Activated CD8-positive, alpha-beta T cell treated with anti-CD3 and anti-CD28 coated beads for 36 hours (primary cell): ENCODE results near the gene TMEM248. TPM values are rescaled to one million over a fixed set of nuclear protein-coding genes. Genes with fewer than 3 reads are reported as not detected.
"Not testable (repeated sequence)": the region's sequence is repeated elsewhere in the genome, so short reads cannot be mapped to it uniquely, and the experiment has no call there.

Experiments used
- ATAC-seq: fragments of 200-7000 bp; cut with Tn5 transposase; one replicate; pipeline ENCODE4 v1.10.0; 2021; ENCODE audit warnings: mild to moderate bottlenecking, moderate library complexity
- CTCF ChIA-PET: fragments of 350-600 bp; sonication (Branson Sonifier 250); formaldehyde crosslinking; loops from one replicate; lab custom pipeline; 2021; ENCODE audit warnings: antibody characterized with exemption; lab: Charles Lee
- POLR2A ChIA-PET: fragments of 350-600 bp; sonication (Branson Sonifier 250); formaldehyde crosslinking; loops from one replicate; lab custom pipeline; 2021; ENCODE audit warnings: antibody characterized with exemption; lab: Charles Lee
- DNase-seq: peaks from one replicate; pipeline ENCODE4 v3.0.0-alpha.2; 2020
- H3K27ac Mint-ChIP-seq: one replicate; pipeline ENCODE4 v1.8.0; 2021; ENCODE audit warnings: mild to moderate bottlenecking, mixed read lengths
- H3K27me3 Mint-ChIP-seq: one replicate; pipeline ENCODE4 v1.8.0; 2021; ENCODE audit warnings: mixed read lengths
- H3K36me3 Mint-ChIP-seq: one replicate; pipeline ENCODE4 v1.8.0; 2021; ENCODE audit warnings: low read depth, mixed read lengths
- H3K4me1 Mint-ChIP-seq: one replicate; pipeline ENCODE4 v1.8.0; 2021; ENCODE audit warnings: low read depth, mixed read lengths
- H3K4me3 Mint-ChIP-seq: one replicate; pipeline ENCODE4 v1.8.0; 2021; ENCODE audit warnings: mild to moderate bottlenecking, moderate library complexity, mixed read lengths
- H3K9me3 Mint-ChIP-seq: one replicate; pipeline ENCODE4 v1.8.0; 2021; ENCODE audit warnings: mixed read lengths
- intact Hi-C: fragments of 100-400 bp; cut with micrococcal nuclease; formaldehyde crosslinking; loops from one replicate; pipeline ENCODE4 v1.10.0; 2022
- total RNA-seq, 2 experiments: library from RNA; stranded (reverse); gene quantifications; one replicate each; pipeline ENCODE4 v1.2.3, GENCODE V29; 2021
- TF ChIP-seq, protein P1 (sequence below): fragments of 200-600 bp; IDR thresholded peaks from one replicate; pipeline ENCODE4 v1.8.0; 2022; ENCODE audit warnings: antibody characterized with exemption, mild to moderate bottlenecking

Gene TMEM248
- total RNA-seq, 2 experiments from 2014 or later = 66.7 to 76.1 TPM

DNA sequence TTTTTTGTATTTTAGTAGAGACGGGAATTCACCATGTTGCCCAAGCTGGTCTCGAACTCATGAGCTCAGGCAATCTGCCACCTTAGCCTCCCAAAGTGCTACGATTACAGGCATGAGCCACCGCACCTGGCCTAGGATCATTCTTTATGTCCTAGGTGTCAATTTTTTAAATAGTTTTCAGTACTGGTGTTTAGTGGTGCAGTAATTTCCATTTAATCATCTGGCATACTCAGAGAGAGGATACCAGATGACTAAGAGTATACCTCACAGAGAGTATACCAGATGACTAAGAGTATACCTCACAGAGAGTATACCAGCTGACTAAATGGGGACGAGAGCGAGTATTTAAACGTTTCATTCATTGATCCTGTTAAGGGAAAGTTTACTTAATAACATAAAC lies 37.3 kb upstream of the TMEM248 start:
- no peak overlapping the region for H3K4me3 Mint-ChIP-seq
- H3K4me1 Mint-ChIP-seq = peaks cover 33% of the 10 kb centered on the region
- DNase-seq = peak; percentile 26
- TF ChIP-seq, protein P1, sequence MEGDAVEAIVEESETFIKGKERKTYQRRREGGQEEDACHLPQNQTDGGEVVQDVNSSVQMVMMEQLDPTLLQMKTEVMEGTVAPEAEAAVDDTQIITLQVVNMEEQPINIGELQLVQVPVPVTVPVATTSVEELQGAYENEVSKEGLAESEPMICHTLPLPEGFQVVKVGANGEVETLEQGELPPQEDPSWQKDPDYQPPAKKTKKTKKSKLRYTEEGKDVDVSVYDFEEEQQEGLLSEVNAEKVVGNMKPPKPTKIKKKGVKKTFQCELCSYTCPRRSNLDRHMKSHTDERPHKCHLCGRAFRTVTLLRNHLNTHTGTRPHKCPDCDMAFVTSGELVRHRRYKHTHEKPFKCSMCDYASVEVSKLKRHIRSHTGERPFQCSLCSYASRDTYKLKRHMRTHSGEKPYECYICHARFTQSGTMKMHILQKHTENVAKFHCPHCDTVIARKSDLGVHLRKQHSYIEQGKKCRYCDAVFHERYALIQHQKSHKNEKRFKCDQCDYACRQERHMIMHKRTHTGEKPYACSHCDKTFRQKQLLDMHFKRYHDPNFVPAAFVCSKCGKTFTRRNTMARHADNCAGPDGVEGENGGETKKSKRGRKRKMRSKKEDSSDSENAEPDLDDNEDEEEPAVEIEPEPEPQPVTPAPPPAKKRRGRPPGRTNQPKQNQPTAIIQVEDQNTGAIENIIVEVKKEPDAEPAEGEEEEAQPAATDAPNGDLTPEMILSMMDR = no peak
- H3K27ac Mint-ChIP-seq = no peak overlapping the region
- ATAC-seq = peak; percentile 54
- ChIA-PET CTCF (interaction anchor here (1.5 kb wide), 1 partner anchor 22 kb away, joined by 3 read pairs; no protein-coding TSS in a partner anchor), POLR2A (no interaction called here)
- no peaks in the 10 kb centered on the region for H3K27me3 Mint-ChIP-seq
- intact Hi-C loops = no loop called here
- no peaks in the 10 kb centered on the region for H3K9me3 Mint-ChIP-seq
- H3K36me3 Mint-ChIP-seq = peaks cover 19% of the 10 kb centered on the region

DNA sequence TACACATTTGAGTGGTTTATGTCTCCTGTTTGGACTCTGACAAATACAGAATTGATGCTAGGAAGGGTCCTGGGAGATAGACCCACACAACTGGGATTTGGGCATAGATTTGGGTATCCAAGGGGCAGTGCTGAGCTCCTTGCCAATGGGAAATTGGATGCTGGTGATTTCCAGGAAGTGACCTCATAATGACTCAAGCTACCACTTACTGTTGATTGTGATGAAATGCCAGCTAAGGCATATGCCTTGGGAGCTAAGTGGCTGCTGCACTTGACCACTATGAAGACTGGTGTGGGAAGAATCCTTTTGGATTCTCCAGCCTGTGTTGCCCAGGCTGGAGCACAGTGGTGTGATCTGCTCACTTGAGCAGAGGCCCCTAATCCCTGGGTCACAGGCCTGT lies 36.5 kb upstream of the TMEM248 start:
- CTCF ChIA-PET = interaction anchor here (1.5 kb wide), 1 partner anchor 21 kb away, joined by 3 read pairs; no protein-coding TSS in a partner anchor
- DNase-seq, intact Hi-C loops, H3K4me3 Mint-ChIP-seq, H3K27ac Mint-ChIP-seq, POLR2A ChIA-PET, H3K9me3 Mint-ChIP-seq, H3K27me3 Mint-ChIP-seq, ATAC-seq: not testable (repeated sequence)
- peaks cover 19% of the 10 kb centered on the region for H3K36me3 Mint-ChIP-seq
- peaks cover 33% of the 10 kb centered on the region for H3K4me1 Mint-ChIP-seq

DNA sequence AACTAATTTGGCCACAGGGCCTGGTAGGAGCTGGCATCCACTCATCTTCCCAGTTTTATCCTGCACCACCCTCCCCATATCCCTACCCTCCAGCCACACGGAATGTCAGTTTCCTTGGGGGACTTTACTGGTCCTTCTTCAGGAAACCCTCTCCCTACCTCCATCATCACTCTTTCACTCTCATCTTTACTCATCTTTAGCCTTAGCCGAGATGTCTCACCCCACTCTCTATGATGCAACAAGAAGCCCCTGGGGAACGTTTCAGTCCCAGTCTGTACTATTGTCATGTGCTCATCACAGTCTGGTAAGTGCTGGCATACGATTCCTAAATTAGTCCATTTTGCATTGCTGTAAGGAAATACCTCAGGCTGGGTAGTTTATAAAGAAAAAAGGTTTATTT lies 34.9 kb upstream of the TMEM248 start:
- DNase-seq (peak; percentile 16), ATAC-seq (no peak)
- ChIA-PET POLR2A (no interaction called here), CTCF (no interaction called here)
- TF ChIP-seq, protein P1 = no peak
- Mint-ChIP-seq H3K9me3 (no peaks in the 10 kb centered on the region), H3K4me1 (peaks cover 33% of the 10 kb centered on the region), H3K36me3 (peaks cover 16% of the 10 kb centered on the region), H3K27ac (peak overlapping the region; percentile 85), H3K4me3 (no peak overlapping the region), H3K27me3 (no peaks in the 10 kb centered on the region)
- intact Hi-C loops = loop anchor here (5.0 kb wide), 1 partner anchor 39 kb away; no protein-coding TSS in a partner anchor

DNA sequence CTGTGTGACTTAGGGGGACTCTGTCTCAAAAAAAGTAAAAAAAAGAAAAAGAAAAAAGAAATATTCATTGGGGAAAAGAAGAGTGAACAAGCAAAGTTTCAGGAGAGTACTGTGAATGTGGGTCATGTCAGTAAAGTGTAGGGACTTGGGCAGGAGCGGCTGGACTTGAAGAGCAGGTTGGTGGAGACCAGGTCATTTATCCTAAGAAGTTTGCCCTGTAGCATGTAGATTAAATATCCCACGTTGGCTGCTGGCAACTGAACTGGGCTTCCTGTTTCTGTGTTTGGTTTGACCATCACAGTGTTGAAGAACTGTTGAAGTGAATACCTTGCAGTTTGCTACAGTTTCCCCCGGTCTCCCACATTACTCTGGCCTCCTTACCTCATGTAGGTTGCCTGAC lies 32.8 kb upstream of the TMEM248 start:
- intact Hi-C loops = loop anchor here (5.0 kb wide), 1 partner anchor 41 kb away; no protein-coding TSS in a partner anchor
- CTCF ChIA-PET, H3K27ac Mint-ChIP-seq, POLR2A ChIA-PET, H3K9me3 Mint-ChIP-seq, DNase-seq, H3K4me3 Mint-ChIP-seq, ATAC-seq, H3K27me3 Mint-ChIP-seq: not testable (repeated sequence)
- Mint-ChIP-seq H3K36me3 (peaks cover 16% of the 10 kb centered on the region), H3K4me1 (peaks cover 33% of the 10 kb centered on the region)

DNA sequence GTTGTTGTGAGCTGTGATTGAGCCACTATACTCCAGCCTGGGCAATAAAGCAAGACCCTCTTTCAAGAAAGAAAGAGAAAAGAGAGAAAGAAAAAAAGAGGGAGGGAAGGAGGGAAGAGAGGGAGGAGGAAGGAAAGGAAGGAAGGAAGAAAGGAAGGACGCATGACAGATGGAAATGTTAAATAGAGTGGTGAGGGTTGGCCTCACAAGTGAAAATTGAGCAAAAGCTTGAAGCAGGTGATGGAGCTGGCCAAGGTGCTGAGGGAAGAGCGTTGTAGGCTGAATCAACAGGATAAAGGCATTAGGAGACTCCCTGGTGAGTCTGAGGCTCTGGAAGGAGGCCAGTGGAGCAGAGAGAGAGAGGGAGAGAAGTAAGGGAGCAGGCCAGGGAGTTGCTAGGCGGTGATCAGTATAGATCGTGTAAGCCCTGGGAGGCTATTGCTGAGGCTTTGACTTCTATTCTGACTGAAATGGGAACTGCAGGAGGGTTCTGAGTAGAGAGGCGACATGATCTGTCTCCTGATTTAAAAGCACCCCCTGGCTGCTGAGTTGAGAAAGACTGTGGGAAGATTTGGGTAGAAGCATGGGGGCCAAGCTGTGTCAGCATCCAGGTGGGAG lies 26.5 kb upstream of the TMEM248 start:
- POLR2A ChIA-PET = no interaction called here
- ATAC-seq = peak; percentile 56
- intact Hi-C loops = no loop called here
- no peak overlapping the region for H3K27ac Mint-ChIP-seq
- H3K4me1 Mint-ChIP-seq = no peaks in the 10 kb centered on the region
- CTCF ChIA-PET = interaction anchor here (0.8 to 1.5 kb wide), 7 partner anchors 9 to 386 kb away, joined by 3 to 8 read pairs (median 3); no protein-coding TSS in a partner anchor
- no peaks in the 10 kb centered on the region for H3K27me3 Mint-ChIP-seq
- H3K36me3 Mint-ChIP-seq = peaks cover 3% of the 10 kb centered on the region
- no peak overlapping the region for H3K4me3 Mint-ChIP-seq
- no peak for DNase-seq
- TF ChIP-seq, protein P1 = no peak
- no peaks in the 10 kb centered on the region for H3K9me3 Mint-ChIP-seq

DNA sequence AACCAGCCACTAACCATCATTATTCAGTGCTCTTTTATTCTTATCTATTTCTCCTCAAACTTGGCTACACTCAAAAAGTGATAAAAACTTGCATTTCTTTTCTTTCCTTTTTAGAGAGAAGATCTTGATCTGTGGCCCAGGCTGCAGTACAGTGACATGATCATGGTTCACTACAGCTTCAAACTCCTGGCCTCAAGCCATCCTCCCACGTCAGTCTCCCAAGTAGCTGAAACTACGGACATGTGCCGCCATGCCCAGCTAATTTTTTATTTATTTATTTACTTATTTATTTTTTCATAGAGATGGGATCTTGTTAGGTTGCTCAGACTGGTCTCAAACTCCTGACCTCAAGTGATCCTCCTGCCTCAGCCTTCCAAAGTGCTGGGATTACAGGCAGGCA lies 24.6 kb upstream of the TMEM248 start:
- intact Hi-C loops = no loop called here
- Mint-ChIP-seq H3K27ac (no peak overlapping the region), H3K9me3 (no peaks in the 10 kb centered on the region), H3K36me3 (peaks cover 3% of the 10 kb centered on the region), H3K27me3 (no peaks in the 10 kb centered on the region), H3K4me3 (no peak overlapping the region), H3K4me1 (no peaks in the 10 kb centered on the region)
- TF ChIP-seq, protein P1 = no peak
- ATAC-seq (no peak), DNase-seq (no peak)
- ChIA-PET POLR2A (no interaction called here), CTCF (interaction anchor here (1.0 to 1.3 kb wide), 3 partner anchors 9 to 127 kb away, joined by 3 to 4 read pairs (median 4); no protein-coding TSS in a partner anchor)
